Suprapubic skin (tissue), 4 donors: Measurements from ENCODE around the gene PDE4C.

Experiments
- POLR2A ChIP-seq, 2 donors: fragments of 450-650 bp; IDR thresholded peaks; one replicate each; pipeline ENCODE4 v1.6.1; 2017; ENCODE audit warnings: antibody characterized with exemption in 2 of 2, mild to moderate bottlenecking in 2 of 2, moderate library complexity in 2 of 2
- POLR2AphosphoS5 ChIP-seq, 3 donors: sonication (generic); formaldehyde crosslinking; IDR thresholded peaks; one replicate each; pipeline ENCODE4 v1.6.1; 2017; ENCODE audit warnings: antibody characterized with exemption in 3 of 3
- TF ChIP-seq, protein P1 (sequence below), 2 donors: fragments of 200-600 bp in 1 of 2; fragments of 450-650 bp in 1 of 2; sonication (generic) in 1 of 2; IDR thresholded peaks; one replicate each; pipeline ENCODE4 v1.5.1; 2016 to 2019; ENCODE audit warnings: antibody characterized with exemption in 2 of 2, mild to moderate bottlenecking in 1 of 2, moderate library complexity in 1 of 2

DNA sequence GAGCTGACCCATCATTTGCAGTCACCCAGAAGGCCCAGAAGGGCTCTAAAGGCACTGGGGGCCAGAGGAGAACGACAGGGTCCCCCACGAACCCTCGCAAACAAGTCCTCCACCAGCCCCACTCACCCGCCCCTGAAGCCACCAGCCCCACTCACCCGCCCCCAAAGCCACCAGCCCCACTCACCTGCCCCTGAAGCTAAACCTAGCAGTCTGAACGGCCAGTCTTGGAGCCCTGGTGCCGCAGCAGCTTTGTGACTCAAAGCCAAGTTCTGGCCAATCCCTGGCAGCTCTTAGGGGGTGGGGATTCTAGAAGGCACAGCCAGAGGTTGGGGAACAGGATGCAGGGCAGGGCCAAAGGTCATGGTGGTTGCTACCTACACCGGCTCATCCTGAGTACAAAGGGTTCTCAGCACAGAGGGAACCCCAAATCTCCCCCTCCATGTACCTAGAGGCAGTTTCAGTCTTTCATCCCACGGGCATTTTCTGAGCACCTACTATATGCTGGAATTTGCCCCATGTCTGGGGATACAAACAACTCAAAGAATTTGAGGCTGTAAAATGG is 48.1 kb upstream of the PDE4C start, which contains the start of gene IQCN:
- TF ChIP-seq, protein P1, sequence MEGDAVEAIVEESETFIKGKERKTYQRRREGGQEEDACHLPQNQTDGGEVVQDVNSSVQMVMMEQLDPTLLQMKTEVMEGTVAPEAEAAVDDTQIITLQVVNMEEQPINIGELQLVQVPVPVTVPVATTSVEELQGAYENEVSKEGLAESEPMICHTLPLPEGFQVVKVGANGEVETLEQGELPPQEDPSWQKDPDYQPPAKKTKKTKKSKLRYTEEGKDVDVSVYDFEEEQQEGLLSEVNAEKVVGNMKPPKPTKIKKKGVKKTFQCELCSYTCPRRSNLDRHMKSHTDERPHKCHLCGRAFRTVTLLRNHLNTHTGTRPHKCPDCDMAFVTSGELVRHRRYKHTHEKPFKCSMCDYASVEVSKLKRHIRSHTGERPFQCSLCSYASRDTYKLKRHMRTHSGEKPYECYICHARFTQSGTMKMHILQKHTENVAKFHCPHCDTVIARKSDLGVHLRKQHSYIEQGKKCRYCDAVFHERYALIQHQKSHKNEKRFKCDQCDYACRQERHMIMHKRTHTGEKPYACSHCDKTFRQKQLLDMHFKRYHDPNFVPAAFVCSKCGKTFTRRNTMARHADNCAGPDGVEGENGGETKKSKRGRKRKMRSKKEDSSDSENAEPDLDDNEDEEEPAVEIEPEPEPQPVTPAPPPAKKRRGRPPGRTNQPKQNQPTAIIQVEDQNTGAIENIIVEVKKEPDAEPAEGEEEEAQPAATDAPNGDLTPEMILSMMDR (IDR thresholded peaks at IDR 0.05), result no peak
- TF ChIP-seq POLR2AphosphoS5 (IDR thresholded peaks at IDR 0.05) (no peak), POLR2A (IDR thresholded peaks at IDR 0.05) (no peak)
